HG02763 (cell line): Measurements from ENCODE around the gene CHST7.

Source experiments
- ATAC-seq: cut with Tn5 transposase; IDR thresholded peaks from one replicate; pipeline ENCODE4 v1.9.1; 2021; ENCODE audit warnings: mild to moderate bottlenecking, moderate library complexity; ENCODE audit not compliant: unreplicated experiment

The CHST7 gene

DNA sequence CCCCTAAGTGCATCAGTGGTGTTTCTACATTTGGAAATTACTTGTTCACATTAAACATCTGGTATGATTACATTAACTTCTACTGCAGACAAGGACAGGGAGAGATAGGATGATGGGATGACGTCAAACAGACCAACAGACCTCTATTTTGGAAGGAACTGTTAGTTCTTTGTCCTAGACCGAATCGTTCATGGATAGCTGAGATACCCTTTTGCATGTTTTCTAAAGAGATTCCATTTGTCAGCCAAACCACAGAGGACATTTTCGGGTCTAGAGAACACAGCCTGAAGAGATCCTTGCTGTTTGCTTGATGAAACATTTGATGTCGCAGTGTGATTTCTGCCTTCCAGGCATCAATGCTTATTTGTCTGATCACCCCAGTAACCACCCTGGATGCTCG is 27.7 kb downstream of the CHST7 start:
- no peak for ATAC-seq

DNA sequence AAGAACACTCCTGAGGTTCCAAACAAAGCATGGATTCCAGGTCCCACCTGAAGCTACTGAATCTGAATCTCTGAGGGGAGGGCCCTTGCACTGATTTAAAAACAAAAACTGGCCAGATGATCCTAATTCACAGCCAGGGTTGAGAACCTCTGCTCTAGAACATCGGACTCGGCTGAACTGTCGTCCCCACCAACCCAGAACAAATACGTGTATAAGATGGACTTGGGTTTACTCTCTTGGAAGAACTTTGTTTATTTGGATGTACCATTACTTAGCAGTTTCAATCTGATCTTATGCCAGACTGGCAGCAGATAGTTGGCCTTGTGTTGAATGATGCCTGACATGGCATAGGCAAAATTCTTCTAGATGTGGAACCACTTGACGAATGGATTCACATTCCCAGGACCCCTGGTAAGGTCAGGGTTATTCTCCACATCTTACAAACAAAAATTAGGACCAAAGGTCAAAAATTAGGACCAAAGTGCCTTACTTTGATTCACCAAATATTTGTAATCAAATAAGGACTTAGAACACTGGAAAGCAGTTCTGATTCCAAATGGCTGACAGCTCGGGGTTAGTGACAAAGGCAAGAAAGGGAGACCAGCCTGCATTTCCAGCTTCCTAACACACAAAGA is 29.0 kb downstream of the CHST7 start:
- no peak for ATAC-seq

DNA sequence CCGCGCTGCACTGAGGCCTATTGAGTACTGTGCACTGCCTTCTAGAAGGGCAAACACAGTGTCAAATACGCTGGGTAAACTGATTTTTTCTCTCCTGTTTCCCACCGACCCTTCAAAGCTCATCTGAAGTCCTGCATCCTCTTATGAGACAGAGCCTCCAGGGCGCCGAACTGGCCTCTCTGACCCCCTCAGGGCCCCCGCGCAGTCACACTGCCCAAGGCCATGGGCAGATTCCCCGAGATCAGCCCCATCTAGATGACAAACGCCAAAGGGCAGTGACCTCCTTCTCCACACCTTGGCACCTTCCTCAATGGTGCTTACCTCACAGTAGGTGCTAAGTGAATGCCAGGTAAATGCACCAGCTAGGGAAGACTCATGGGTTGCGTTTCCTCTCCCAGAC is 34.4 kb downstream of the CHST7 start:
- ATAC-seq = no peak

DNA sequence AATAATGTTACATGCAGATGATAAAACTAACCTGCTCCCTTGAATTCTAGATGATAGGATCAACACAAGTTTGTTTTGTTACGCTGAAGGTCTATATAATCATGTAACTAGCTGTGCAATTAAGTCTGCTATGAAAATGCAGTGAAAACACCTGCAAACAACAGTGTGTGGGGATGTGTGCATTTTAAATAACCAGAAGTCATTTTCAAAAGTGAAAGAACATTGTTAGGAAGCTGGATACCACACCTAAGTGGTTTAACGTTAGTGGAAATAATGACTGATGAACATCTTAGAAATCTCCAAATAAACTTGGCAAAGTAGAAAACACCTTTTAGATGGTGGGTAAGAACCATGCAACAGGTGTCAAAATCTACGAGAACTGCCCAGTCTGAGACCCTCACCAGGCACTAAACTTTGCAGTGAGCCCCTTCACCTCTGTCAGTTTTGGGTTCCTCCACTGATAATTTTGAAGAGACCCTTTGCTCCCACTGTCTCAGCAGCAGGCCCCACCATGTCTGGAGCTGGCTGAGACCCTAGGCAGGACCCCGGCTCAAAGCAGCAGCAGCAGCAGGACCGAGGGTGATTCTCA is 36.6 kb downstream of the CHST7 start:
- ATAC-seq = no peak

DNA sequence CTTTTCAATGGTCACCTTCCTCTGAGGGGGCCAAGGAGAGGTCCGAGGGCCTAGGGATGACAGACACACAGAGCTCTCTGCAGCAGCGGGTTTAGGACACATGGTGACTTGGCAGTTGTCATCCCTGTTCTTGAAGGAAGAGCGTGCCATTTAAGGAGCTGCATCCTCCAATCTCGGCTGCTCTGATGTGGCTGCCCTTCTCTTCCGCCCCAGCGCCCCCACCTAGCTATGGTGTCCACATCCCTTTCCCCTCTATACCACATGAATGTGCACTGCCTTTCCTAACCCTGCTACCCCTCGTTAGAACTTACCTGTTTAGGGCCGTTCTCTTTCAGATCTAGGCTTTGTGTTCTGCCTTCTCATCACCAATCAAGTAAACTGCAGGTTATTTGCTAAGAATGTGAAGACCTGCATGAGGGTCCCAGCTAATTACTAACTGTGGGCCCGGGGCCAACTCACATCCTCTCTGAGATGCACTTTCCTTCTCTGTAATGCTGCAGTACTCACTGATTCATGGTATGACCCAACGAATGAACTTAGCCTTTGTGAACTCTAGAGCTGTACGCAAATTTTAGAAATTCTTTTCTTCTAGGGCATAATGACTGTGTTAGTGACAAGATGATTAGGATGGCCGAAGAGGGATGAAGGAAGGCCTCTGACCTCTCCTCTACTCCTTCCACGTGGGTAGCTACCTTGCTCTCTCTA is 38.2 kb downstream of the CHST7 start:
- no peak for ATAC-seq

DNA sequence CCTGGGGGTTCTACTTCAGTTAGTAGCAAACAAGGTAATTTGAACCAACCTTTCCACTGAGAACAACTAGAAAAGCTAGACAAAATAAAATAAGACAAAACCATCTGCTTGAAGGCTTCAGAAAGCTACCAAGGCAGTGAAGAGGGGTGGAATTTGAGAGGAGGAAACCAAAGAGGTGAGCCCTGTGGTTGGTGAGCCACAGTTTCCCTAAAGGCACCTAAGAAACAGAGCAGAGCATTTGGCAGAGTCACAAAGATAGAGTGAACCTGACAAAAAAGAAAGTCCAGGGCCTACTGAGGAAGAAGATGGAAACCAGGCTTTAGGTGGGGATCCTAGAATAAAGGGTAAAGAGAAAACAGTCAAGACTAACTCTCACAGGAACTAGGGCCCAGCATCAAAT is 44.3 kb downstream of the CHST7 start:
- no peak for ATAC-seq

DNA sequence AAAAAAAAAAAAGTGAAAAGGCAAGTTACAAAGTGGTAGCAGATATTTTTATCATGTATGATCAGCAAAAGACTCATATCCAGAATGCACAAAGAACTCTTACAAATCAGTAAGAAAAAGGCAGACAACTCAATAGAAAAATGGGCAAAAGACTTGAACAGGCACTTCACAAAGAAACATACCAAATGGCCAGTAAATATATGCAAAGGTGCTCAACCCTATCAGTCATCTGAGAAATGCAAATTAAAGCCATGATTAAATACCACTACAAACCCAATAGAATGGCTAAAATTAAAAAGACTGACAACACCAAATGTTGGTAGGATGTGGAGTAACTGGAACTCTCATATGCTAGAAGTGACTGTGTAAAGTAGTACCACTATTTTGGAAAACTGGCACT is 45.4 kb downstream of the CHST7 start:
- no peak for ATAC-seq

DNA sequence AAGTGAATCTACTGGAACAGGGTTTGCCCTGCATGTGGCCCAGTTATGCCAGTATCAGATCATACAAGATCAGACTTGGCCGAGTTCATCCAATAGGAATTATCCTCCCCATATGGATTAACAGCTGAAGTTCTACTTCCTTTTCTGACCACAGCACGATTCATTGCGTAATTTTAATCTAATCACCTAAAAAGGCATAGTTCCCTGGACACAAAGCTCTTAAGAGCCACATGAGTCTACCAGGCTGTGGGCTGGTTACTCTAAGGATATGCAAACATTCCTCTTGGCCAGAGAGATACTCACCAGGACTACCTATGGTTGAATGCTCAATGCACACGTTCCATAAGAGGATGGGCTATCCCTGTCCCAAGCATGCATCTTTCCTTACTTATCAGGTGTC is 46.9 kb downstream of the CHST7 start:
- no peak for ATAC-seq

DNA sequence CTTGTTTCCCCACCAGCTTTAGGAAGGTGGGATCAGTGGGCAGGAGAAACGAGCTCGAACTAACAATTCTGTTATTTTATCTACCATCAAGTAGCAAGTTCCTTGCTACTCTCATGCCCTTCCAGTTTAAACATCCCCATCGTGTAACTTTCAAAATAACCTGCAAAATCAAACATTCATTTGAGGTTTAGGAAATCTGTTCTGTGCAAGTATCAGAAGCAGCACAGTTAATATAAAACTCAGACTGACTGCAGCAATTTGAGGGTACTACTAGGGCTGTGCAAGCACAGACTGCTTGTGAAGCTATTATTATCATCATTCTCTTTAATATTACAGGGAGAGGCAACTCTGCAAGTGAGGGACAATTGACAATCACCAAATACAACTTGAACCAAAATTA is 48.0 kb downstream of the CHST7 start:
- ATAC-seq = no peak

DNA sequence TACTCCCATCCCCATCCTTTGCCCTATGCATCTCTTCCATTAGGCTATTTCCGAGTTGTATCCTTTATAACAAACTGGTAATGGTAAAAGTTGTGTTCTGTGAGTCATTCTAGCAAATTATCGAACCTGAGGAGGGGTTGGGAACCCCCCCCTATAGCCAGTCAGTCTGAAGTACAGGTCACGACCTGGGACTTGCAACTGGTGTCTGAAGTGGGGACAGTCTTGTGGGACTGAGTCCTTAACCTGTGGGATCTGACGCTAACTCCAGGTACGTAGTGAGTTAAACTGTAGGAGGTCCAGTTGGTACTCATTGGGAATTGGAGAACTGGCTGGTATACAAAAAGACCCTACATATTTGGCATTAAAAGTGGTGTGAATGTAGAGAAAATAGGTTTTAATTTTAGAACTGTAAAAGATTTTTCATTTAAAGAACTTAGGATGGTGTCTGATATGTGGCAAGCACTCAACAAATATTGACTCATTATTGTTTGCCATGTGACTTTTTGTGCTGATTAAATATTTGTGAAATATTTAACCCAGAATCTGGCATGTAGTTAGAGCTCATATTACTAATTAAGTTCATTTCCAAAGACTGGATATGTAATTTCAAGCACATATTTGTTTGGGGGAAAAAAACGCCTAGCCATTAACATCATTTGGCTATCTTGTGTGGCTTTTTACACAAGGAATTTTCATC is 50.7 kb downstream of the CHST7 start:
- ATAC-seq = no peak

DNA sequence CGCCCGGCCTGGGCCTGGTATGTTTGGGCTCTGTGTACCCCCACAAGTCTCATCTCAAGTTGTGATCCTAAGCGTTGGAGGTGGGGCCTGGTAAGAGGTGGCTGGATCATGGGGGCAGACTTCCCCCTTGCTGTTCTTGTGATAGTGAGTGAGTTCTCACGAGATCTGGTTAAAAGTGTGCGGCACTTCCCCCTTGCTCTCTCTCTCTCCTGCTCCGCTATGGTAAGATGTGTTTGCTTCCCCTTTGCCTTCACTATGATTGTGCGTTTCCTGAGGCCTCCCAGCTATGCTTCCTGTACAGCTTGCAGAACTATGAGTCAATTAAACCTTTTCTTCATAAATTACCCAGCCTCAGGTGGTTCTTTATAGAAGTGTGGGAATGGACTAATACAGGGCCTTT is 53.0 kb downstream of the CHST7 start:
- no peak for ATAC-seq

DNA sequence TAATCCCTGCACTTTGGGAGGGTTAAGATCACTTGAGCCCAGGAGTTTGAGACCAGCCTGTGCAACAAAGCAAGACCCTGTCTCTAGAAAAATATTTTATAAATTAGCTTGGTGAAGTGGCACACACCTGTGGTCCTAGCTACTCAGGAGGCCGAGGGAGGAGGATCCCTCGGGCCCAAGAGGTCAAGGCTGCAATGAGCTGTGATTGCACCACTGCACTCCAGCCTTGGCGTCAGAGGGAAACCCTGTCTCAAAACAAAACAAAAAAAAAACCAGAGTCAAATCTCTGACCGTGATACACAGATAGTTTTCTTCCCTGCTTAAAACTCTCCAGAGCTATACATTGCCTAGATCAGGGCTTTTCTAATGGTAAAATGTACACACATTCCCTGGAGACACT is 53.5 kb downstream of the CHST7 start:
- no peak for ATAC-seq

DNA sequence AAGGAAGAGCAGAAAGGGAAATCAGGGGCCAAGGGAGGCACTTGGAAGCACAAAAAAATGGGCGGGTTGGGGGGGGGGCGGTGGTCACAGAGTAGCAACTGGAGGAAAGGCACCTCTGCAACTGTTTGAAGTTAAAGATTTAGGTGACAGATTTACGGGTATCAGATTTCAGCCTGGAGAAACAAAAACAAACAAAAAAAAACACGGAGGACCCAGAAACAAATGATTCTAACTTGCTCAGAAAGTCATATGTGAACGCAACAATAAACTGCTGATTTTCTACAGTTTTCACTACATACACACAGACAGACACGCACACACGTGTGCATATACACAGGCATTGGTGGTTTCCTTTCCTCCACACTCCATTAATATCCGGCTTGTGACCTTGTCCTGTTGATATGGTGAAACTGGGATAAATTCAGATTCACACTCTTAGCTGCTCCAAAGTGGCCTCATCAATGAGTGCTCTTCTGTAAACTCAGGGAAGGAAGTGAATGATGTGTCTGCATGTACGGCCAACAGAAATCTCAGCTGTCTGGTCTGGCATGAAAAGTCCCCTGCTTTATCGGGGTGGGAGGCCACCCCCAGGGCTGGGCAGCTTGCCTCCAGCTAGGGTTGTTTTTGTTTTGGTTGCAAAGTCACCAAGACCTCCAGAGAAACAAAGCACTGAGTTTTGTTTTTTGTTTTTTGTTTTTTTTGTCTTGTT is 54.3 kb downstream of the CHST7 start:
- ATAC-seq = peak; percentile 12

DNA sequence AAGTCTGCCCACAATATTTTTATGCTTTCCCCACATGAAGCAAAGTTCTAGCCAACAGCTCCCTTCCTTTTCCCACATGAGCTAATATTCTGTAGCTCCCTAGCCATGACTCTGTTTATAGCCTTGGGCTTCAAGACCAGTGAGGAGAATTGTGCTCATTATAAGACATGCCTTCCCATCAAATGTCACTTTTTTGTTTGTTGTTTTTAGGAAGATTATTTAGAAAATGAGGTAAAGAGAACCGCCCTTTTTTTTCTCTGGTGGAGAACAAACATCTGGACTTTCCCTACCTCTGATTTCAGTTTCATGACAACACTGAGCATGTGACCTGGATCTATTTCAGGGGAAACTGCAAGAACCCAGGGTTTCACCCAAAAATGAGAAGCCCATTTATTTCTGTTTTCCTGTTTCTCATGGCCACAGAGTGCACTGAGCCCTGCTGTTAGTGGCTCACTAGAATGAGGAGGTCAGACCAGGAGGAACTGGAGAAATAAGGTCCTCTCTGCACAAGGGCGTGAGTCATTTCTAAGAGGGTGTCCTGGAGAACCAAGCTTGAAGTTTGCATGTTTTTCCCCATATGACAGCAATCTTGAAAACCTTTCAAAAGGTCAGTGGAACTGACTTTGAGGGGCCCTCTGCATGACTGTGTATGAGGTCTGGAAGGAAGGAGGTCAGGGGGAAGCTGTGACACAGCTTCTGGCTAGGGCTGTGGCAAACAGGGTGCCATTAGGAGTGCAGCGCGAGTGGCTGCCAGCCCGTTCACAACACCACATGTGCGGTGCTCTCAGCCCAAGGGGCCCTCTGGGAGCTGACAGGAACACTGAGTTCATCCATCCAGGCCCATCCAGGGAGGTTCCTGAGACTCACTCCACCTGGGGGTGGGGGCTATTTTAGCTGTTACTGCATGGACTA is 55.2 kb downstream of the CHST7 start:
- peak; percentile 88 for ATAC-seq

DNA sequence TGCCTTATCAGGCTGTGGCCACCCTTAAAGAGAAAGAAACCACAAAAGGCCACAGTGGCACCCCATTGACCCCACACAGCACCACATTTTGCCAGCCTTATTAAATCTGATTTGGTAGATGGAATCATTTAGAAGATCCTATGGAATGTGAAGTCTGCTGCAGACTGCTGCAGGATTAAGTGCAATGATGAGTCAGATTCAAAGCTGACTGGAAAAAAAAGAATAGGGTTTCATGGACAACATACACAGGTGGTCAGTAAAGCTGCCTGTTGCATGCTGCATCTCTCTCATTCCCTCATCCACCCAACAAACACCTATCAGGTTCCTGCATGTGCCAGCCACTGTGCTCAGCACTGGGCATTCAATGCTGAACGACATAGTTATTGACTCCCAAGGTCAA is 56.6 kb downstream of the CHST7 start:
- no peak for ATAC-seq

DNA sequence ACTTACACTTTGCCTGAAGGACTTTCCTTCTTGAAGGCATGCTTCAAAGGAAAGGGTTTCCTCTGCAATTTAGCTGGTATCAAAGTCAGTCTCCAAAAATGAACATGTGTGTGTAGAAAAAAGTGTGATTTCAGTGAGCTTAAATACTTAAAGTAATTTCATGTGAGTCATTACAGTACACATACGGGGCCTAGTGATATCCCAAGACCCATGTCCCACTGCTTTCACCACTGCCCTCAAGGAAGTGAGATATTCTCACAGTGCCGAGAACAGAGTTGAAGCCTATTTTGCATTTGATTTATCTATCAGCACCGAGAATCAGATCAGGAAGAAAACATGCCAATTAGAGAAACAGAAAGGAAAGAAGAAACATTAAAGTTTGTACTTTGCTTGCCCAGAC is 61.0 kb downstream of the CHST7 start:
- no peak for ATAC-seq

DNA sequence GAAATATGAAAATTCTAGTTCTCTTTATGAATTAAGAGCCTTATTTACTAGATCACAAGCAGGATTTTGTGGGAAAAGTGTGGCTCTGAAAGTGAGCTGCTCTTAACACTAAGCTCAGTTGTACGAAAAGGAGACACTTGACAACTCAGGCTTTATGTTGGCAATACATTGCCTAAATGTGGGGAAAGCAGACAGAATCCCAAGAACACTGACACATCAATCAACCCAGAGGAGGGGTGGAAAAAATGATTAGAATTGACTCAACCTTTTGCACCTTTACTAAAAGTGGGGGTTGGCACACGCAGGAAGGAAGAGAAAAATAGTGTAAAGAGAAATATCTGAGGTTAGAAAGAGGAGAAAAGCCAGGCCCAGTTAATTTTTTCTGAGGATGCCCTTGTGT is 61.6 kb downstream of the CHST7 start:
- ATAC-seq = no peak

DNA sequence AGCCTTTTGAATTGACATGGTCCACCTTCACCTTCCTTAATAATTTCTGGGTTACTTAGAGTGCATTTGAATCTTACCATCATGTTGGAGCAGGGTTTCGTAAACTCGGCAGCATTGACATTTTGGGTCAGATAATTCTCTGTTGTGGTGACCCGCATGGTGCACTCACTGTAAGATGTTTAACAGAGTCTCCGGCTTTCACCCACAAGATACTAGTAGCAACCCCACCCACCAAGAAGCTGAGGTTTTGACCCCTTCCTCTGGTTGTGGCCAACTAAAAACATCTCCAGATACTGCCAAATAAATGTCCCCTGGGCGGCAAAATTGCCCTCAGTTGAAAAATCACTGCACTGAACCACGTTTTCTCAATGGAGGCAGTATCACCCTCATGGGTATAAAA is 62.7 kb downstream of the CHST7 start:
- no peak for ATAC-seq

DNA sequence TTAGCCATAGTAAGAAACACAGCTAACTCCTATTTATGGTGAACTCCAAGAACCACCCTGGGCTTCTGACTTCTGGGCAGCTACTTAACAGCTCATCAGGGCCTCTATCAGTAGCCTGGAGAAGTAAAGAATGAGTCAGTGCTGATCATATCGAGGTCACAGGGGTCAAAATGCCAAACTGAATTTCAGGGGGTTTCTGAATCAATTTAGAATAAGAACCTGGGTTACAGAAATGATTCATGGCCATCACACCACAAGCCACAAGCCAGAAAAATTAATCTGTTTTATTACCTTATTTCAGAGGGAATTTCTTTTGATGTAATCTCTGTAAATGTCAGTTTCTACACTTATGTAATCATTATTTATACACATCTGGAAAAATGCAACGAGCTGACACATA is 64.4 kb downstream of the CHST7 start:
- ATAC-seq = peak; percentile 45

DNA sequence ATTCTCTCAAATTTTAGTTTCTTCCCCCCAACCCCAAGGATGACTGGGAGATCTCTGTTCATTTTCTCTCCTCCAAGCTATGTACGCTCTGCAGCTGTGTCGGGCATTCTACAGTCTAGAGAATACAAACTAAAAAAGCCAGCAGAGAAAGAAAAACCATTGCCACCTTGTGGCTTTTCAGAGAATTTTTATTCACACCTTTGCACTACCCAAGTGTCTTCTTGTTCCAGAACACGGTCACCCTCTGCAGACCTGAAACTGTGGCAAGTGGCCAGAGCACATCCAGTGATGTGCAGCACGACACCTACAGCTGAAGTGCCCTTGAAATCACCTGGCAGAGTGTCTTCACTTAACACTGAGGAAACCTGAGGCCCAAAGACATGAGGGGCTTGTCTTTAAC is 68.6 kb downstream of the CHST7 start:
- ATAC-seq = no peak
